Breast epithelium (tissue), 3 donors: ENCODE data around the gene ATP11C.

Experiments
- POLR2A ChIP-seq: fragments of 450-650 bp; IDR thresholded peaks from one replicate; pipeline ENCODE4 v1.6.1; 2016; ENCODE audit warnings: antibody characterized with exemption, mild to moderate bottlenecking, moderate library complexity
- POLR2AphosphoS5 ChIP-seq, 3 donors: sonication (generic); formaldehyde crosslinking; IDR thresholded peaks; one replicate each; pipeline ENCODE4 v1.6.1; 2017; ENCODE audit warnings: antibody characterized with exemption in 3 of 3
- TF ChIP-seq, protein P1 (sequence below), 3 donors: fragments of 450-650 bp; IDR thresholded peaks; one replicate each; pipeline ENCODE4 v1.5.1; 2016 to 2017; ENCODE audit warnings: antibody characterized with exemption in 3 of 3, mild to moderate bottlenecking in 3 of 3, moderate library complexity in 3 of 3

DNA sequence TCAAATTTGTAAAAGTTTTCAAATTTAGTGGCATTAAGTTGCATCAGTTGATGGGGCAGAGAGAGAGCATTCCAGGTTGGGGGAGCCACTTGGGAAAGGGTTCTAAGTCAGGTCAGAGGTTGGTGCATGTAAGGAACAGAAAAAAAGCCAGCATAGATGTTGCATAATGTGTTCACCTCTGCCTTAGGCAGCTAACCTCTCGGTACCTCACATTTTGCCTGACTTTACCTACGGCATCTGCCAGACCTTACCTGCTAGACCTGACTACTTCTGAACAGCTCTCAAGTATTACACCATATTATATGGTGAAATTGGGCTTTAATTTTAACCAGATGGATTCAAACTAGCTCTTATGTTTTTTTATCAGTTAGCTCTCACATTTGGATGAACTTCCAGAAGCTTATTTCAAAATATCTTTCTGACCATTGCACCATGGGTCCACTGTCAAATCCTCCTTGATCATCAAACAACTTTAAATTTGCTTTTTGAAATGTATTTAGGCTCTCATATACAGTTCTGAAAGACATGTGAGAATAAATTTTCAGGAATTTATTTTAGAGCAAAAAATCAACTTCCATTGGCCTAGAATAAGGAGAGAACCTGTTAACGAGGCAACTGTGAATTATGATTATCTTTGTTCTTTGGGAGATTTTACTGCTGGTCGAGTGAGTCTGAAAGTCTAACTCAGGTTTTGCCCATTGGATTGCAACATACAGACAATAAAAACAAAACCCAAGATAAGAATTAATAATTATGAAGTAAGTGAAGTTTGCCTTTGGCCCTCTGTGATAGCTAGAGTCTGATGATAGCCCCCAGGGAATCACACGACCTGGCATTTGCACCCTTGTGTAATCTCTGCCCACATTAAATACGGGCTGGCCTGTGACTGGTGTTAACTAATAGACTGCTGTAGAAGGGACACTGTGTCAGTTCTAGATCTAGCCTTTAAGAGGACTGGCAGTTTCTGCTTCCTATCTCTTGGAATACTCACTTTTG, 40.1 kb upstream of the ATP11C start:
- TF ChIP-seq, protein P1, sequence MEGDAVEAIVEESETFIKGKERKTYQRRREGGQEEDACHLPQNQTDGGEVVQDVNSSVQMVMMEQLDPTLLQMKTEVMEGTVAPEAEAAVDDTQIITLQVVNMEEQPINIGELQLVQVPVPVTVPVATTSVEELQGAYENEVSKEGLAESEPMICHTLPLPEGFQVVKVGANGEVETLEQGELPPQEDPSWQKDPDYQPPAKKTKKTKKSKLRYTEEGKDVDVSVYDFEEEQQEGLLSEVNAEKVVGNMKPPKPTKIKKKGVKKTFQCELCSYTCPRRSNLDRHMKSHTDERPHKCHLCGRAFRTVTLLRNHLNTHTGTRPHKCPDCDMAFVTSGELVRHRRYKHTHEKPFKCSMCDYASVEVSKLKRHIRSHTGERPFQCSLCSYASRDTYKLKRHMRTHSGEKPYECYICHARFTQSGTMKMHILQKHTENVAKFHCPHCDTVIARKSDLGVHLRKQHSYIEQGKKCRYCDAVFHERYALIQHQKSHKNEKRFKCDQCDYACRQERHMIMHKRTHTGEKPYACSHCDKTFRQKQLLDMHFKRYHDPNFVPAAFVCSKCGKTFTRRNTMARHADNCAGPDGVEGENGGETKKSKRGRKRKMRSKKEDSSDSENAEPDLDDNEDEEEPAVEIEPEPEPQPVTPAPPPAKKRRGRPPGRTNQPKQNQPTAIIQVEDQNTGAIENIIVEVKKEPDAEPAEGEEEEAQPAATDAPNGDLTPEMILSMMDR (IDR thresholded peaks at IDR 0.05), result no peak
- TF ChIP-seq POLR2A (no peak), POLR2AphosphoS5 (IDR thresholded peaks at IDR 0.05) (no peak)
